DMS114 treated with DMSO at 0.1 percent for 48 hours (cell line): ENCODE data around the gene FRMD3.

Experiments used
- DNase-seq: peaks from one replicate; lab custom pipeline; 2025; ENCODE audit not compliant: unreplicated experiment; lab: John Stamatoyannopoulos, UW

Gene FRMD3

GRCh38 chr9:83475741-83476140 lies 62.5 kb downstream of the FRMD3 start:
- DNase-seq: no peak

GRCh38 chr9:83474631-83475030 lies 63.6 kb downstream of the FRMD3 start:
- no peak for DNase-seq

- no peak for DNase-seq
Measured at GRCh38 chr9:83473488-83473971, 64.7 kb downstream of the FRMD3 start.

GRCh38 chr9:83472764-83473163 lies 65.4 kb downstream of the FRMD3 start:
- no peak for DNase-seq

- no peak for DNase-seq
Measured at GRCh38 chr9:83472221-83472665, 66.0 kb downstream of the FRMD3 start.

- DNase-seq: no peak
Measured at GRCh38 chr9:83471241-83471640, 67.0 kb downstream of the FRMD3 start.

GRCh38 chr9:83469722-83470121 lies 68.5 kb downstream of the FRMD3 start:
- no peak for DNase-seq

GRCh38 chr9:83468821-83469220 lies 69.4 kb downstream of the FRMD3 start:
- DNase-seq: no peak

GRCh38 chr9:83466877-83467276 lies 71.3 kb downstream of the FRMD3 start:
- no peak for DNase-seq

GRCh38 chr9:83466351-83466750 lies 71.8 kb downstream of the FRMD3 start:
- DNase-seq: no peak

- no peak for DNase-seq
Measured at GRCh38 chr9:83459830-83460229, 78.4 kb downstream of the FRMD3 start.

GRCh38 chr9:83458530-83458929 lies 79.7 kb downstream of the FRMD3 start:
- no peak for DNase-seq

GRCh38 chr9:83457005-83457404 lies 81.2 kb downstream of the FRMD3 start:
- no peak for DNase-seq

- no peak for DNase-seq
Measured at GRCh38 chr9:83456226-83456625, 82.0 kb downstream of the FRMD3 start.

GRCh38 chr9:83454076-83454475 lies 84.1 kb downstream of the FRMD3 start:
- DNase-seq: no peak

- DNase-seq: no peak
Measured at GRCh38 chr9:83451308-83451707, 86.9 kb downstream of the FRMD3 start.

- no peak for DNase-seq
Measured at GRCh38 chr9:83449983-83450382, 88.2 kb downstream of the FRMD3 start.

- DNase-seq: no peak
Measured at GRCh38 chr9:83449166-83449565, 89.0 kb downstream of the FRMD3 start.

GRCh38 chr9:83448626-83449025 lies 89.6 kb downstream of the FRMD3 start:
- no peak for DNase-seq

GRCh38 chr9:83447351-83447750 lies 90.8 kb downstream of the FRMD3 start:
- no peak for DNase-seq

GRCh38 chr9:83445703-83446265 lies 92.4 kb downstream of the FRMD3 start:
- no peak for DNase-seq

- no peak for DNase-seq
Measured at GRCh38 chr9:83444110-83444509, 94.1 kb downstream of the FRMD3 start.

- no peak for DNase-seq
Measured at GRCh38 chr9:83441390-83441789, 96.8 kb downstream of the FRMD3 start.
